K562 treated with DMSO at 1 percent for 4 hours (cell line): ENCODE data around the gene ACAA2. TPM values are rescaled to one million over a fixed set of nuclear protein-coding genes. Genes with fewer than 3 reads are reported as not detected.

Experiments
- total RNA-seq: library from RNA; unstranded; fragments of 300-600 nt; gene quantifications from 2 replicates; pipeline ENCODE4 v1.2.3, GENCODE V29; 2022; ENCODE audit not compliant: insufficient read depth

Gene ACAA2, protein sequence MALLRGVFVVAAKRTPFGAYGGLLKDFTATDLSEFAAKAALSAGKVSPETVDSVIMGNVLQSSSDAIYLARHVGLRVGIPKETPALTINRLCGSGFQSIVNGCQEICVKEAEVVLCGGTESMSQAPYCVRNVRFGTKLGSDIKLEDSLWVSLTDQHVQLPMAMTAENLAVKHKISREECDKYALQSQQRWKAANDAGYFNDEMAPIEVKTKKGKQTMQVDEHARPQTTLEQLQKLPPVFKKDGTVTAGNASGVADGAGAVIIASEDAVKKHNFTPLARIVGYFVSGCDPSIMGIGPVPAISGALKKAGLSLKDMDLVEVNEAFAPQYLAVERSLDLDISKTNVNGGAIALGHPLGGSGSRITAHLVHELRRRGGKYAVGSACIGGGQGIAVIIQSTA
- 21.1 and 25.6 TPM in 2 replicates for total RNA-seq

DNA sequence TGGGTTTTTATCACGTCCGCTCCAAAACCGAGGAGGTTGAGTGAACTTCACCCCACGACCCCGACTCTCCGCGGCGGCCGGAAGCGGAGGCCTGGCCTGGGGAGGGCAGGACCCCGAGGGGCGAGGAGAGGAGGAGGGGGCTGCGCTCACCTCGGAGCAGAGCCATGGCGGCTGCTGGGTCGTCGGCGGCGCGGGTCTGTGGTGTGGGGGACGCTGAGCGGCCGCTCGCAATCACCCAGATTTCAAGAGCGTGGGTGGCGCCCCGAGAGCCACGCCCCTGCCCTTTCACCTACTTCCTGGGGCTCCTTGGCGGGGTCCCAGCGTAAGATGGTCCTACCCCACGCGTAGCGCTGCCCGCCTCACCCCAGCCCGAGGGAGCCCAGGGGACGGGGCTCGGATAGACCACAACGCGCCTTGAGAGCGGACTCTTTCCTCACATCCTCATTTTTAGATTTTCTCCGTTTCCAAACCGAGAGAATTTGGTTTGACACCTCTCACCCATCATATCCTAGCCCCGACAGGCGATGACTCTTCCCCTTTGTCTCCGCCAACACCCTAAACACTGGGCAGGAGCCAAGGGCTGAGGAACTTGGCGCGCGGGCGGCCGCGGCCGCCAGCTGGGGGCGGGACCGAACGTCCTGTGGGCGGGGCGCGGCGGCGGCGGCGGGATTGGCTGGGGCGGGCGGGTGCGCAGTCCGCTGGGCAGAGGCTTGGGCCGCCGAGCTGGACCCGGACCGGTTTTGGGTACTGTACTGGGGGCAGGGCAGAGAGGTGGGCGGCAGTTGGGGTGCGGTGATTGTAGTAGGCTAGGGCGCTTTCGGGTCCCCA is at the start of gene ACAA2:
Gene ACAA2 (minus strand): TSS at position 215 of the 828 bp plus-strand sequence. CDS start 49 bp downstream, at position 166.

